IPS DF 6.9 (cell line): ENCODE data around the gene FAM72B.
"Not testable (repeated sequence)": the region's sequence is repeated elsewhere in the genome, so short reads cannot be mapped to it uniquely, and the experiment has no call there.

Experiments used
- DNase-seq: peaks from one replicate; pipeline ENCODE4 v3.0.0-alpha.2; 2013; ENCODE audit warnings: low read depth, low spot score
- H3K27ac ChIP-seq: one replicate; pipeline ENCODE4 v1.5.1; 2013; ENCODE audit warnings: low read length, control low read depth
- H3K27me3 ChIP-seq: 2 replicates; pipeline ENCODE4 v1.6.1; 2013; ENCODE audit warnings: mild to moderate bottlenecking, low read length; ENCODE audit not compliant: control insufficient read depth, insufficient read depth
- H3K36me3 ChIP-seq: 2 replicates; pipeline ENCODE4 v1.6.1; 2013; ENCODE audit warnings: low read length; ENCODE audit not compliant: control insufficient read depth, insufficient read depth
- H3K4me1 ChIP-seq: 2 replicates; pipeline ENCODE4 v1.6.1; 2013; ENCODE audit warnings: low read length; ENCODE audit not compliant: control insufficient read depth, insufficient read depth
- H3K4me3 ChIP-seq: 2 replicates; pipeline ENCODE4 v1.5.1; 2013; ENCODE audit warnings: mild to moderate bottlenecking, low read length
- H3K9me3 ChIP-seq: 2 replicates; pipeline ENCODE4 v1.6.1; 2013; ENCODE audit warnings: low read length, inconsistent platforms; ENCODE audit not compliant: control insufficient read depth, insufficient read depth
- WGBS: extraction: QIAGEN DNeasy Blood & Tissue Kit; methylation state at CpG from one replicate; pipeline ENCODE4 v1.1.7; 2013; ENCODE audit warnings: mixed read lengths, missing lambda C conversion rate; ENCODE audit not compliant: insufficient read length, insufficient coverage; 5-methylcytosine and 5-hydroxymethylcytosine counted together

The FAM72B gene

DNA sequence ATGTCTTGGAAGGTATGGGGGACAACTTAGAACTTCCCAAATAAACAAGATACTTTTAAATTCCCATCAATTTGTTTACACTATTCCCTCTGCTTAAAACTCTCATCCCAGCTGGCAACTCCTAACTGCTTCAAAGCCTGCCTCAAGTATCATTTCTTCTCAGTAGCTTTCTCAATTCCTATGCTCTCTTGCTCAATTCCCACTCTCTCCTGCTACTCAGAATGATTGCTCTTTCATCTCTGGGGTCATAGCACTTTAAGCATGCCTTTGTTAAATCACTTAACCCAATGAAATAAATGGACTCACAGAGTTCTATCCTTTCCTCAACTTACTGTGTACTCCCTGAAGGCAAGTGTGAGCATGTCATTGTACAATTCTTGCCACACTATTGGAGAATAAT lies 18.8 kb downstream of the FAM72B start:
- not testable (repeated sequence) for H3K36me3 ChIP-seq, H3K9me3 ChIP-seq, H3K4me3 ChIP-seq, H3K4me1 ChIP-seq, H3K27me3 ChIP-seq, H3K27ac ChIP-seq, DNase-seq

DNA sequence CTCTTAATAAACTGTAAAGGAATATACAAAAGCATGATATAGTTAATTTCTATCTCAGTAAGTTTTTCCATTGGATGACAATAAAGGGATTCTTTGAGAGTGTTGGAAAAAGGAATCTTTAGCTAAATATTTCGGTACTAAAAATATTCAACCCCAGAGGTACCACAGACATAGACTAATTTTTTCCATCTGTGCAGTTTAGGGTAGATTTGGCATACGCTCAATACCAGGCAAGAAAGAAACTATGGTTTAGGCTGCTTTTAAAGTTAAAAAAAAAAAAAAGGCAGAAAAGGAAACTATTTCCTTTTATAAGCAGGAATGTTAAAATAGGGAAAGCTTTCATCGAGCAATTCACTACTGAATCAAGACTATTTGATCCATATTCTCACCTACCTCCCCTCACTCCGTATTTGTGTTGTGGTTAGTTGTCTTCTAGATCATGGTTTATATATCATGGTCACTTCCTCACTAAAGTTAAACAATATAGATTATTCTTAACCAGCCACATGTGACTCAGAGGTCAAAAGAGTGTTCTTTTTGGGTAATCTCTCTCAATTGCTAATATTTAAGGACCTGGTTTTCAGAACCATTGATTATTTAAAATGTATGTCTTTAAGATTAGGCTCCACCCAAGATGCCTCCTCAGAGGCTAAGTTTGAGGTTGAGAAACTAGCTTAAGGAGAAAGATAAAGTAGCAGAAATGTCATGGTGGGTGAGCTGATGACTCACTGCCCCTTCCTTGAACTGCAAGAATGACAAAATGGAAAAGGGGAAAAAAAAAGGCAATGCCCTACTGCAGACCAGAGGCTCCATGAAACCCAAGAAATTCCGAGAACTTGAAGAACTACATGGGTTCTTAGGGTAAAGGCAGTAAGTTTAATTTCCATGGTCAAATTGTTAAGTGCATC lies 20.0 kb downstream of the FAM72B start:
- DNase-seq, H3K9me3 ChIP-seq, H3K4me1 ChIP-seq, H3K27me3 ChIP-seq, H3K4me3 ChIP-seq, H3K27ac ChIP-seq, H3K36me3 ChIP-seq: not testable (repeated sequence)
- no CpG with 5 or more reads among the region's 5 CpGs for WGBS

DNA sequence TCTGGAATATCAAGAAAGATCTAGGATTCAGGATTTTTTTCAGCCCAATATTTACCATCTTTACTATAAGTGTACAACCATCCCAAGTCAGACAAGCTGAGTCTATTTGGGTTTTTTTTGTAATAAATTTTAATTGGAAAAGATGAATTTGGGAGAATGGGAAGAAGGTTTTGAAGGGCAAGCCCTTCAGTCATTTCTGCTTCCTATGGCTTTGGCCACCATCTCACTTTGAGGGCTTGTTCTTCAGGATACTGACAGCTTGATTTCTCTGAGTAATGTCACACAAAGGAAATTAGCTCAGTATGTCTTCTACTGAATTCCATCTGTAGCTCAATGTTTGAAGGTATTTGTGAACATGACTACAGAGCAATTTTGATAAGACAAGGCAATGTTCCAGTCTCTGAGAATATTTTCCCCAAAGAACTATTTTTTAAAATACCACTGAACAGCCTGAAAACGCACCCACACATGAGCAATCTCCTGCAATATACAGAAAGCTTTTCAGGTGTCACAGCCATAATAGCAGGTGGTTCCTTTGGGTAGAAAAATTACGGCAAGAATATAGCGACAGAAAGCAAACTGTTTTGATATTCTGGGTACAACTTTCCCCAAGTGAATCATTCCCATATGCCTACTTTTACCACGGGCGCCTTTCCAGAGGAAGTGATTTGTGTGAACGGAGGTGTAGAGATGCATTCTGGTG lies 22.8 kb downstream of the FAM72B start:
- H3K4me1 ChIP-seq, result not testable (repeated sequence)
- WGBS, result no CpG with 5 or more reads among the region's 6 CpGs

DNA sequence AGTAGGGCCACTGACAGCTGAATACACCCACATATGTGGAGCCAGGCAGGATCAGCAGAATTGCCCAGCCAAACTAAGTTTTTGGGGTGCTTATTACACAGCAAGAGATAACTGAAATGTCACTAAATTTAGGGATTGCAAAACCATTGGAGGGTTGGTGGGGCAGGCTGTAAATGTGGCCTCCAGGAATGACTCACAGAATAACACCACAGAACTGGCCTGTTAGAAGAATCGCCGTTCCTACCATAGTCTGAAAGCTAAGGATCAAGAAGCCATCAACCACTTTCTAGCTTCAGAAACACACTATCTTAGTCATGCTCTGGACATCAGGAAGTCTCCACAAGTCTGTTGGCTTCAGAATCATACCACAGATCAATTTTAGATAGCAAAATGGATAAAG lies 24.0 kb downstream of the FAM72B start:
- H3K4me1 ChIP-seq, DNase-seq, H3K4me3 ChIP-seq, H3K27me3 ChIP-seq, H3K9me3 ChIP-seq, H3K36me3 ChIP-seq, H3K27ac ChIP-seq: not testable (repeated sequence)
- no CpG with 5 or more reads among the region's 2 CpGs for WGBS

More for the DNA sequence above, 22.8 kb downstream of the FAM72B start:
- DNase-seq, H3K9me3 ChIP-seq, H3K27me3 ChIP-seq, H3K4me3 ChIP-seq, H3K36me3 ChIP-seq, H3K27ac ChIP-seq: not testable (repeated sequence)

DNA sequence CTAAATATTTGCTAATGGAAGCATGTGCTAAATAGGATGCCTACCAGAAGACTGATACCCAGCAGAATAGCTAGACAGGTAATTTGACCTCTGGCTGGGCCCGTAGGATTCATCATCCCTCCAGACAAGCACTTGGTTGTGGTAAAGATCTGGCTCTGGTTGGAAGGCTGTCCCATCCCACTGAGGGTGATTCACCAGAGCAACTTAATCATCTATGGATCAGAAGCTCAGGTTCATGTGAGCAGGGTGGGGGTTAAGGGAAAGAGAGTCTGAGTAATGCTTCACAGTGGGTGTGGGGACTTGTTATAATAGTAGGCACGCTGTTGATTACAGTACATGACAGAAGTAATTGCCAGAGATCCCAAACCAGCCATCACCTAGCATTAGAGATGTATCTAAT lies 26.5 kb downstream of the FAM72B start:
- H3K27me3 ChIP-seq, H3K4me1 ChIP-seq, H3K4me3 ChIP-seq, DNase-seq, H3K9me3 ChIP-seq, H3K27ac ChIP-seq, H3K36me3 ChIP-seq: not testable (repeated sequence)
- WGBS, result no CpG with 5 or more reads among the region's 2 CpGs

DNA sequence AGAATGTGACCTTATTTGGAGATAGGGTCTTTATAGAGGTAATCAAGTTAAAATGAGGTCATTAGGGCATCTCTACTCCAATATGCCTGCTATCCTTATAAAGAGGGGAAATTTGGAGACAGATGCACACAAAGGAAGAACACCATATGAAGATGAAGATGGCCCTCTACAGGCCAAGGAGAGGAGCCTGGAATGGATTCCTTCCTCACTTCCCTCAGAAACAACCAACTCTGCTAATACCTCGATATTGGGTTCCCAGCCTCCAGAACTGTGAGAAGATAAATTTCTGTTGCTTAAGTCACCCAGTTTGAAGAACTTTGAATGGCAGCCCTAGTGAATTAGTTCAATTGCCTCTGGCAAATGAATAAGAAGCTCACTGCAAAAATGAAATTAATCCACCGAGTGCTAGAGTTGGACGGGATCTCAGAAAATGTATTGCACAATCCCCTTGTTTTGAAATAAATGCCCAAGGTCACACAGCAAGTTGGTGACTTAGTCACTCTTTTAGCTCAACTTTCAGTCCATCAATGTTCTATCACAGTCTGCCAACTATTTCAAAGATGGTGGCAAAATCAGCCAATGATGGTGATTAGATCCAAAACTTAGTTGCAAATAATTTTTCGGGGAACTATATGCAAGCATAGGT lies 27.1 kb downstream of the FAM72B start:
- not testable (repeated sequence) for H3K9me3 ChIP-seq, DNase-seq, H3K4me3 ChIP-seq, H3K36me3 ChIP-seq, H3K27ac ChIP-seq, H3K27me3 ChIP-seq, H3K4me1 ChIP-seq
- WGBS, result no CpG with 5 or more reads among the region's 4 CpGs

DNA sequence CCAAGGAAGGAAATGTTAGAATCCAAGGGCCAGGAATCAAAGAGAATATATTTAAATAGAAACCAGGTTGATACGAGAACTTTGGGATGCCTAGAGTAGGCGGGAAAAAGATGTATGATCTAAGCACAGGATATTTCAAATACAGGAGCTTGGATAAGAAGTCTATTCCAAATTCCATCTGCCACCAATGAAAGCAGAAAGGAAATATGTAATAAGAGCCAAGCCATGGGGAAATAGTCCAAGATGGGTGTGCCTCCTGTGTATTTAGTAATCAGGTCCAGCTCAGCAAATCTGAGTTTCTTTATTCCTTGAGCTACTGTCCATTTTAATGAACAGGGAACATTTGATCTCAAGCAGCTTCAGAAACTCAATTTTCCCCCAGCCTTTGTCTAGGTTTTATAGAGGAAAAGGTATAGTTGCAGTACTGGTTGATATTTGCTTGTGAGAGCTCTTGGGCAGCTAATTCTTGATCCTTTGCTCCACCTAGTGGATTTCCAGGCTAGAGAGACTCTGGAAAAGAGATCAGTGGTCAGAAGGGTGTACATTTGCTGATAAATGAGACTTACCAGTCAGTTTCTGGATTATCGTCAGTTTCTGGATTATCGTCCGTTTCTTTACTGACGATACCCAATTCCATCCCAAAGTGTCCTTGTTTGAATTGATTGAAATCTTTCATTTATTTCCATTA lies 28.3 kb downstream of the FAM72B start:
- not testable (repeated sequence) for H3K9me3 ChIP-seq, H3K27ac ChIP-seq, H3K4me3 ChIP-seq, DNase-seq, H3K4me1 ChIP-seq, H3K36me3 ChIP-seq, H3K27me3 ChIP-seq
- WGBS, result no CpG with 5 or more reads among the region's 6 CpGs

DNA sequence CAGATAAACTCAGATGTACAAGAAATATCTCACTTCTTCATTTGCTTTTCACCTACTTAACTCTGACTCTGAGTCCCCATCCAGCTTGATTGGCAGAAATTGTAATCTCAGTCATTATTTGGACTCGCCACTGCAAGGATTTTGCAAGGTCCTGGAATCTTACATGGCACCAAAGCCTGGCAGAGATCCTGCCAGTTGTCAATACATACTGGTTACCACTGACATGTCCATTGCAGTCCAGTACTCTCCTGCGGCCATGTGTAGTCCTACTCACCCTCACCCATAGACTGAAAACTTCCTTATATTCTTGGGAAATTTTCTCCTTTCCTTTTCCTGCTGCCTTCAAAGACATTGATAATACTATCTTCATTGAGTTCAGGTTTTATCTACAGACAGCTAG lies 29.3 kb downstream of the FAM72B start:
- no CpG with 5 or more reads among the region's 2 CpGs for WGBS
- H3K9me3 ChIP-seq, H3K4me3 ChIP-seq, H3K4me1 ChIP-seq, H3K36me3 ChIP-seq, H3K27ac ChIP-seq, H3K27me3 ChIP-seq, DNase-seq: not testable (repeated sequence)

DNA sequence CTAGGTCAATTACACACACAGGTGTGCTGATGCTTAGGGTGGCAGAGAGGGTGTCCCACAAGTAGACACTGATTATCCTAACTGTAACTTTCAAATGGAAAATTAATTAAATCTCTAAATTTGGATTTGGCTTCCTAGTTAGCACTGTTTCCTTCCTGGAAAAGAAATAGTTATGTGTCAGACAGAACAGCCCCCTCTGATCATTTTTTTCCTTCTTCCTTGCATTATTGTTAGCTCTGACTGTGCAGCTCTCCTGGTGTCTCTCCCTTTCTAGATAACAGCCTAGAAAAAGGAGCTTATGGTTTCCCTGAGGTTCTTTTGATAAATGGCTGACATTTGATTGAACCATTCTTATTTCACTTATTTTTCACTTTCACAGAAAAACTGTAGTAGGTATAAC lies 31.4 kb downstream of the FAM72B start:
- not testable (repeated sequence) for H3K36me3 ChIP-seq, H3K4me3 ChIP-seq, H3K9me3 ChIP-seq, H3K4me1 ChIP-seq, H3K27me3 ChIP-seq, DNase-seq, H3K27ac ChIP-seq

DNA sequence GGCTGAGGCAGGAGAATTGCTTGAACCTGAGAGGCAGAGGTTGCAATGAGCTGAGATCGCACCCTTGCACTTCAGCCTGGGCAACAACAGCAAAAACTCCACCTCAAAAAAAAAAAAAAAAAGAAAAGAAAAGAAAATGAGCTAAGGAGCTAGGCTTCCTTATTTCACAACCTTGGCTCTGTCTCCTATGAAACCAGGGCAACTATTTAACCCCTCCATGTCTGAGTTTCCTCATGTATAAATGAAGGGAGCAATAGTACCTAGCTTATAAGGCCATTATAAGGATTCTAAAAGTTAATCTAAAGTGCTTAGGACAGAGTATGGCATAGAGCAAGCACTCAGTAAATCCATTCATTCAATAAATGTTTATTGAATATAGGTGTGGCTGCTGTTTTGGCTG lies 32.8 kb downstream of the FAM72B start:
- not testable (repeated sequence) for H3K9me3 ChIP-seq, H3K27ac ChIP-seq, H3K36me3 ChIP-seq, H3K4me1 ChIP-seq, H3K27me3 ChIP-seq, DNase-seq, H3K4me3 ChIP-seq
- no CpG with 5 or more reads among the region's 1 CpG for WGBS
